Mesothelial cell of epicardium (in vitro differentiated cells): ENCODE results near the gene STK33. TPM values are rescaled to one million over a fixed set of nuclear protein-coding genes. Genes with fewer than 3 reads are reported as not detected.

ENCODE experiments used
- DNase-seq, 2 experiments: peaks; one replicate each; pipeline ENCODE4 v3.0.0; 2021; ENCODE audit warnings: low spot score in 2 of 2; ENCODE audit not compliant: unreplicated experiment in 2 of 2
- H3K27ac Mint-ChIP-seq: 2 replicates; pipeline ENCODE4 v1.8.0; 2021; ENCODE audit warnings: mixed read lengths
- H3K27me3 Mint-ChIP-seq: 2 replicates; pipeline ENCODE4 v1.8.0; 2021; ENCODE audit warnings: low read depth, mixed read lengths
- H3K36me3 Mint-ChIP-seq: 2 replicates; pipeline ENCODE4 v1.8.0; 2021; ENCODE audit warnings: mixed read lengths
- H3K4me1 Mint-ChIP-seq: 2 replicates; pipeline ENCODE4 v1.8.0; 2021; ENCODE audit warnings: mixed read lengths
- H3K4me3 Mint-ChIP-seq: 2 replicates; pipeline ENCODE4 v1.8.0; 2021; ENCODE audit warnings: mild to moderate bottlenecking, moderate library complexity, mixed read lengths
- H3K9me3 Mint-ChIP-seq: 2 replicates; pipeline ENCODE4 v1.8.0; 2021; ENCODE audit warnings: mixed read lengths
- CTCF ChIP-seq: fragments of 200-600 bp; sonication (generic); IDR thresholded peaks from one replicate; pipeline ENCODE4 v1.5.0; 2021; ENCODE audit warnings: antibody characterized with exemption; ENCODE audit not compliant: unreplicated experiment
- total RNA-seq: library from RNA; stranded (reverse); gene quantifications from 3 replicates; pipeline ENCODE4 v1.2.1, GENCODE V29; 2021

Gene STK33
- total RNA-seq, 1 donor from 2014 or later: 12.2 TPM

GRCh38 chr11:8621147-8621546 lies 27.1 kb upstream of the STK33 start:
- TF ChIP-seq CTCF: no peak
- DNase-seq: no peak
- Mint-ChIP-seq H3K27me3 (no peaks in the 10 kb centered on the region), H3K36me3 (peaks cover 7% of the 10 kb centered on the region), H3K4me1 (no peaks in the 10 kb centered on the region), H3K4me3 (no peak overlapping the region), H3K27ac (no peak overlapping the region), H3K9me3 (no peaks in the 10 kb centered on the region)

- Mint-ChIP-seq H3K4me3 (no peak overlapping the region), H3K9me3 (no peaks in the 10 kb centered on the region), H3K27ac (no peak overlapping the region), H3K4me1 (peaks cover 4% of the 10 kb centered on the region), H3K27me3 (no peaks in the 10 kb centered on the region), H3K36me3 (peaks cover 9% of the 10 kb centered on the region)
- no peak for DNase-seq
- TF ChIP-seq CTCF: no peak
These were observed 23.0 kb upstream of the STK33 start for GRCh38 chr11:8617063-8617462.

GRCh38 chr11:8615291-8616032 lies 21.4 kb upstream of the STK33 start:
- H3K9me3 Mint-ChIP-seq: no peaks in the 10 kb centered on the region

GRCh38 chr11:8614497-8614896 lies 20.5 kb upstream of the STK33 start:
- H3K4me3 Mint-ChIP-seq: no peak overlapping the region
- no peaks in the 10 kb centered on the region for H3K27me3 Mint-ChIP-seq
- no peak for TF ChIP-seq CTCF

More at GRCh38 chr11:8615291-8616032, 21.4 kb upstream of the STK33 start:
- Mint-ChIP-seq H3K27me3 (no peaks in the 10 kb centered on the region), H3K4me3 (no peak overlapping the region), H3K4me1 (peaks cover 8% of the 10 kb centered on the region), H3K36me3 (peaks cover 9% of the 10 kb centered on the region), H3K27ac (no peak overlapping the region)
- no peak for TF ChIP-seq CTCF
- no peak for DNase-seq

GRCh38 chr11:8613036-8613435 lies 19.0 kb upstream of the STK33 start:
- DNase-seq: no peak
- no peak overlapping the region for H3K4me3 Mint-ChIP-seq
- no peaks in the 10 kb centered on the region for H3K27me3 Mint-ChIP-seq
- no peak overlapping the region for H3K27ac Mint-ChIP-seq
- peaks cover 8% of the 10 kb centered on the region for H3K4me1 Mint-ChIP-seq
- H3K36me3 Mint-ChIP-seq: peaks cover 6% of the 10 kb centered on the region
- H3K9me3 Mint-ChIP-seq: no peaks in the 10 kb centered on the region
- TF ChIP-seq CTCF: no peak

More at GRCh38 chr11:8614497-8614896, 20.5 kb upstream of the STK33 start:
- Mint-ChIP-seq H3K4me1 (peaks cover 8% of the 10 kb centered on the region), H3K36me3 (peaks cover 8% of the 10 kb centered on the region), H3K27ac (no peak overlapping the region), H3K9me3 (no peaks in the 10 kb centered on the region)
- DNase-seq: no peak
